SKM-1 treated with dmso at 0.1 percent for 144 hours (cell line): ENCODE results near the gene OSBPL2.

Source experiments
- DNase-seq: peaks from one replicate; lab custom pipeline; 2025; ENCODE audit not compliant: unreplicated experiment; lab: John Stamatoyannopoulos, UW

Gene OSBPL2

GRCh38 chr20:62333820-62334595, 95.7 kb downstream of the OSBPL2 start:
- DNase-seq: no peak

- no peak for DNase-seq
These were observed 96.6 kb downstream of the OSBPL2 start for GRCh38 chr20:62334881-62335280.

- DNase-seq: no peak
These were observed 97.2 kb downstream of the OSBPL2 start for GRCh38 chr20:62335532-62335931.

- no peak for DNase-seq
These were observed 98.0 kb downstream of the OSBPL2 start for GRCh38 chr20:62336329-62336728.

- no peak for DNase-seq
These were observed 98.6 kb downstream of the OSBPL2 start for GRCh38 chr20:62336775-62337557.

GRCh38 chr20:62337558-62338293, 99.4 kb downstream of the OSBPL2 start:
- no peak for DNase-seq

GRCh38 chr20:62338294-62338620, 99.9 kb downstream of the OSBPL2 start:
- no peak for DNase-seq

GRCh38 chr20:62339647-62340062, 101.3 kb downstream of the OSBPL2 start:
- no peak for DNase-seq

- DNase-seq: no peak
These were observed 104.6 kb downstream of the OSBPL2 start for GRCh38 chr20:62342910-62343309.

- no peak for DNase-seq
These were observed 105.8 kb downstream of the OSBPL2 start for GRCh38 chr20:62344092-62344491.

- DNase-seq: no peak
These were observed 106.5 kb downstream of the OSBPL2 start for GRCh38 chr20:62344782-62345181.
